Measurements from ENCODE around the gene USP17L19.
"Not testable (repeated sequence)": the region's sequence is repeated elsewhere in the genome, so short reads cannot be mapped to it uniquely, and the experiment has no call there.

DNA sequence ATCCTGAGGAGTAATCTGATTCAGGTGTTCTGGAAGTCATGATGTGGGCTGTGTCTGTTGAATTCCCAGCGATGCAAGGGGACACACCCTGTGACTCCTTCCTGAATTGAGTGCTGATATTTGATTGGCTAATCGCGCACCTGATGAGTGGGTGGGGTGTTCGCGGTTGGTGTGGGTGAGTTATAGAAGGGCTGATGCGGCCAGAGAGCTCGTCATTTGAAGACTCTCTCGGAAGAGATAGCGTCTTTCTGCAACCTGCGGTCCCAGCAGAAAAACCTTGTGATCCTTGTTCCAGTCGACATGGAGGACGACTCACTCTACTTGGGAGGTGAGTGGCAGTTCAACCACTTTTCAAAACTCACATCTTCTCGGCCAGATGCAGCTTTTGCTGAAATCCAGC, 42.8 kb upstream of the USP17L19 start, which contains the start of gene USP17L10:
- not testable (repeated sequence) for TF ChIP-seq POLR2A (IDR thresholded peaks at IDR 0.05)
- TF ChIP-seq, protein P1, sequence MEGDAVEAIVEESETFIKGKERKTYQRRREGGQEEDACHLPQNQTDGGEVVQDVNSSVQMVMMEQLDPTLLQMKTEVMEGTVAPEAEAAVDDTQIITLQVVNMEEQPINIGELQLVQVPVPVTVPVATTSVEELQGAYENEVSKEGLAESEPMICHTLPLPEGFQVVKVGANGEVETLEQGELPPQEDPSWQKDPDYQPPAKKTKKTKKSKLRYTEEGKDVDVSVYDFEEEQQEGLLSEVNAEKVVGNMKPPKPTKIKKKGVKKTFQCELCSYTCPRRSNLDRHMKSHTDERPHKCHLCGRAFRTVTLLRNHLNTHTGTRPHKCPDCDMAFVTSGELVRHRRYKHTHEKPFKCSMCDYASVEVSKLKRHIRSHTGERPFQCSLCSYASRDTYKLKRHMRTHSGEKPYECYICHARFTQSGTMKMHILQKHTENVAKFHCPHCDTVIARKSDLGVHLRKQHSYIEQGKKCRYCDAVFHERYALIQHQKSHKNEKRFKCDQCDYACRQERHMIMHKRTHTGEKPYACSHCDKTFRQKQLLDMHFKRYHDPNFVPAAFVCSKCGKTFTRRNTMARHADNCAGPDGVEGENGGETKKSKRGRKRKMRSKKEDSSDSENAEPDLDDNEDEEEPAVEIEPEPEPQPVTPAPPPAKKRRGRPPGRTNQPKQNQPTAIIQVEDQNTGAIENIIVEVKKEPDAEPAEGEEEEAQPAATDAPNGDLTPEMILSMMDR (IDR thresholded peaks at IDR 0.05): not testable (repeated sequence)
